A673 (cell line): ENCODE data around the gene ACTL6B.

Source experiments
- CTCF ChIP-seq: fragments of 300-800, 200-600 bp; sonication (generic); conservative IDR thresholded peaks from 2 replicates; pipeline ENCODE4 v1.5.1; 2017; ENCODE audit warnings: low read depth, mild to moderate bottlenecking, antibody characterized with exemption, low read length, moderate library complexity, mixed read lengths
- EZH2 ChIP-seq: fragments of 200-600 bp; sonication (generic); IDR thresholded peaks from 2 replicates; pipeline ENCODE4 v1.6.1; 2017; ENCODE audit warnings: borderline replicate concordance, low read depth, mild to moderate bottlenecking, mixed read lengths, antibody characterized with exemption, low read length; ENCODE audit not compliant: poor library complexity, severe bottlenecking

- TF ChIP-seq CTCF (no peak), EZH2 (no peak)
Observed at GRCh38 chr7:100620804-100621203, 35.4 kb downstream of the ACTL6B start.
